ENCODE measurements around the gene MRTFA. TPM values are rescaled to one million over a fixed set of nuclear protein-coding genes. Genes with fewer than 3 reads are reported as not detected.

Gene MRTFA
- total RNA-seq, 4 donors from 2014 or later: 45.5 to 90.2 (median 78.3) TPM

DNA sequence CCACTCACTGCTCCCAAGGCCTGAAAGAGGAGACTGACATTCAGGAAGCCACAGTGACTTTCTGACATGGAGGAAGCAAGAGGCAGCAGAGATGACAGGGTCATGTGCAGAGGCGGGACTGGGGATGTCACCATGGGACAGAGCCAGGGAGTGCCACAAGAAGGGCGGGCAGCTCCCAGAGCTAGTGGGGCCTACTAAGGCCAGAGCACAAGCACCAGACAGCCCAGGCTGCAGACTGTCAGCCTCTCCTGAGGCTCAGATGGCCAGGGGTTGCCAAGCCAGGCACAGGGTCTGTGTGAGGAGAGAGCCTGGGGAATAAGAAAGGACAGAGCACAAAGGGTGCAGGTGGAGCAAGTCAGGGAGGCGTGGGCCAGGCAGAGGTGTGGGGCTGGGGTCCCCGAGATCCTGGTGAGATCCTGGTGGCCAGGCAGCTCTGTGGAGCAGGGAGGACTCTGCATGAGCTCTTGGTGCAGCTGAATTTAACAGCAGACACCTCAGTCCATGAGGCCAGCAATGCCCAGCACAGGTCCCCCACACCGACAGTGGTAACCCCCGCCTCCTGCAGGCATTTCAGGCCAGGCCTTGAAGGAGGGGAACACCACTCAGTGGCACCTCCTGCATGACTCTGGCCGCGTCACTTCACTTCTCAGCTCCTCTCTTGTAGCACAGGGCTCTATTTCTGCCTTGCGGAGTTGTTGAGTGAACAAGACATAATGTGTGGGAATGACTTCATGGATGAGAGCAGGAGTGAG is 213.8 kb downstream of the MRTFA start:
- peaks cover 0 to 28% (median 0%) of the 10 kb centered on the region in 3 donors for H3K4me1 ChIP-seq
- peaks cover 0 to 99% of the 10 kb centered on the region in 2 donors for H3K36me3 ChIP-seq
- H3K27ac ChIP-seq: no peak overlapping the region
- H3K27me3 ChIP-seq: no peaks in the 10 kb centered on the region
- no peaks in the 10 kb centered on the region for H3K9me3 ChIP-seq
- 80 to 82% methylated on average over 1 to 2 of the region's 9 CpGs for WGBS, 2 donors (ENCODE audit: low coverage in 1 of 2)
- no peak for ATAC-seq
- no peak overlapping the region for H3K4me3 ChIP-seq
- TF ChIP-seq POLR2AphosphoS5 (IDR thresholded peaks at IDR 0.05): no peak
- no peak for TF ChIP-seq EP300 (IDR thresholded peaks at IDR 0.05)
- no peak for TF ChIP-seq POLR2A (IDR thresholded peaks at IDR 0.05)
- TF ChIP-seq, protein P1, sequence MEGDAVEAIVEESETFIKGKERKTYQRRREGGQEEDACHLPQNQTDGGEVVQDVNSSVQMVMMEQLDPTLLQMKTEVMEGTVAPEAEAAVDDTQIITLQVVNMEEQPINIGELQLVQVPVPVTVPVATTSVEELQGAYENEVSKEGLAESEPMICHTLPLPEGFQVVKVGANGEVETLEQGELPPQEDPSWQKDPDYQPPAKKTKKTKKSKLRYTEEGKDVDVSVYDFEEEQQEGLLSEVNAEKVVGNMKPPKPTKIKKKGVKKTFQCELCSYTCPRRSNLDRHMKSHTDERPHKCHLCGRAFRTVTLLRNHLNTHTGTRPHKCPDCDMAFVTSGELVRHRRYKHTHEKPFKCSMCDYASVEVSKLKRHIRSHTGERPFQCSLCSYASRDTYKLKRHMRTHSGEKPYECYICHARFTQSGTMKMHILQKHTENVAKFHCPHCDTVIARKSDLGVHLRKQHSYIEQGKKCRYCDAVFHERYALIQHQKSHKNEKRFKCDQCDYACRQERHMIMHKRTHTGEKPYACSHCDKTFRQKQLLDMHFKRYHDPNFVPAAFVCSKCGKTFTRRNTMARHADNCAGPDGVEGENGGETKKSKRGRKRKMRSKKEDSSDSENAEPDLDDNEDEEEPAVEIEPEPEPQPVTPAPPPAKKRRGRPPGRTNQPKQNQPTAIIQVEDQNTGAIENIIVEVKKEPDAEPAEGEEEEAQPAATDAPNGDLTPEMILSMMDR (IDR thresholded peaks at IDR 0.05): no peak

DNA sequence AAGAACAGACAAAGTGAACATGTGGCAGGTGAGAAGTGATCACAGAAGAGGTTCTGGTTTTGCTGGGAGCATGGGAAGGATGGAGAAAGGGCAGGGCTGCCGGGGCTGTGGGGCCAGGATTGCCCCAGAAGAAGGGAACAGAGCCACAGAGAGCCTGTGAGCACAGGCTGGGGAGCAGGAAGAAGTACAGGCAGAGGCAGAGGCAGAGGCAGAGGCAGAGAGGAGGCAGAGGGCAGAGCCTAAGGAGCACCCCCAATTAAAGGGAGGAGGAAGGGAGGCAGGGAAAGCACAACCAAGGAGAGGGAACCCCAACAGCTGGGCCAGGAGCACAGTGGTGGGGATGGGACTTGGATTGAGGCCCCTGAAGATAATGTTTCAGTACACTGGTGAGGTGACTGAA is 214.6 kb downstream of the MRTFA start:
- 100% methylated on average over 1 of the region's 1 CpG for WGBS, 2 donors (ENCODE audit: low coverage in 1 of 2)
- no peaks in the 10 kb centered on the region for H3K27me3 ChIP-seq
- no peak overlapping the region for H3K27ac ChIP-seq
- peaks cover 0 to 27% (median 0%) of the 10 kb centered on the region in 3 donors for H3K4me1 ChIP-seq
- peaks cover 0 to 100% of the 10 kb centered on the region in 2 donors for H3K36me3 ChIP-seq
- no peak for ATAC-seq
- no peaks in the 10 kb centered on the region for H3K9me3 ChIP-seq
- no peak overlapping the region for H3K4me3 ChIP-seq
- no peak for TF ChIP-seq POLR2AphosphoS5 (IDR thresholded peaks at IDR 0.05)
- TF ChIP-seq, protein P1 (IDR thresholded peaks at IDR 0.05): no peak
- TF ChIP-seq EP300 (IDR thresholded peaks at IDR 0.05): no peak
- TF ChIP-seq POLR2A (IDR thresholded peaks at IDR 0.05): no peak

DNA sequence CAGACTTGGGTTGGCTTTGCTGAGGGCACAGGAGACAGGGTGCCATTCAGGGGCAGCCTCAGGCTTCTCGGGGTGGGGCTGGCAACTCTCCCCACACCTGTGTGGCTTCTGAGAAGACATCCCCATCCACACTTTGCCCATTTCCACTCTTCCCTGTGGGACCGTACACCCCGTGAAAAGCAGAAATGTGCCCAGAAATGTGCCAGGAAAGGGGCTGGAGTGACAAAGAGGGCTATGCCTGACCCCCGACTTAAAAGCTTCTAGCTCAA is 215.5 kb downstream of the MRTFA start:
- TF ChIP-seq POLR2A (IDR thresholded peaks at IDR 0.05): no peak
- TF ChIP-seq, protein P1 (IDR thresholded peaks at IDR 0.05): no peak
- no peak for TF ChIP-seq EP300 (IDR thresholded peaks at IDR 0.05)
- TF ChIP-seq POLR2AphosphoS5 (IDR thresholded peaks at IDR 0.05): no peak
- peaks cover 0 to 100% of the 10 kb centered on the region in 2 donors for H3K36me3 ChIP-seq
- no peaks in the 10 kb centered on the region for H3K27me3 ChIP-seq
- H3K4me1 ChIP-seq: peaks cover 0 to 20% (median 0%) of the 10 kb centered on the region in 3 donors
- ATAC-seq: no peak
- H3K4me3 ChIP-seq: no peak overlapping the region
- H3K27ac ChIP-seq: no peak overlapping the region
- no peaks in the 10 kb centered on the region for H3K9me3 ChIP-seq
- WGBS, 2 donors (ENCODE audit: low coverage in 1 of 2): 90 to 100% methylated on average over 2 to 3 of the region's 4 CpGs

DNA sequence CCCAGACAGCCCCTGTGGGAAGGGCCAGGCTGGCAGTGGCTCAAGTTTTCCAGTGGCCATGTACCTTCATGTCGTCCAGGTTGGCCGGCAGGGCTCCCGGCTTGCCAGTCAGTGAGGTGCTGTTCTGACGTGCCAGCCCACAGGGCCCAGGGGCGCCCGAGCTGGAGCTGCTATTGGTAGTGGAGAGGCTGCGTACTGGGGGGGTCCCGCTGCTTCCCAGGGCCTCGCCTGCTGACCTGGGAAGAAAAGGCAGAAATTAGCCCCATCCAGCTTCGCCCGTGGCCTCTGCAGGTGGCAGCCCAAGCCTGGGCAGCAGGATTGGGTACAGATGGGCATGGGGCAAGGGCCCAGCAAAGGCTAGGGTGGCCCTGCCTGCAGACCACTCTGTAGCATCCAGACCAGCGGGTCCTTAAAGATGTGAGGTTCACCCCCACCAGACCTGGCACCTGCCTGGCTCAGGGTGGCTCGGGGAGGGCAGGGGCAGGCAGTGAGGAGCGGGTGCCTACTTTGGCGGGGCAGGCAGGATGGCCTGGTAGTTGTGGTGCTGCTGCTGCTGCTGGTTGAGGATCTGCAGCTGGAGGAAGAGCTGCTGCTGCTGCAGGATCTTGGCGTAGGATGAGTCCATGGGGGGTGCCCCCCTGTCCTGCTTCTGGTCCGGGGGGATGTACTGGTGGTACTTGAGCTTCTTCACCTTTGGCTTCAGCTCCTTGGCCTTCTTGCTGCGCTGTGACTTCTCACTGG is 216.0 kb downstream of the MRTFA start:
- no peaks in the 10 kb centered on the region for H3K27me3 ChIP-seq
- WGBS, 2 donors (ENCODE audit: low coverage in 1 of 2): 100% methylated on average over 2 of the region's 18 CpGs; no CpG with 5 or more reads in 1 of the 2 donors
- TF ChIP-seq POLR2AphosphoS5 (IDR thresholded peaks at IDR 0.05) (no peak), POLR2A (IDR thresholded peaks at IDR 0.05) (no peak), EP300 (IDR thresholded peaks at IDR 0.05) (no peak)
- TF ChIP-seq, protein P1 (IDR thresholded peaks at IDR 0.05): no peak
- no peaks in the 10 kb centered on the region for H3K9me3 ChIP-seq
- H3K4me3 ChIP-seq: no peak overlapping the region
- no peak for ATAC-seq
- no peak overlapping the region for H3K27ac ChIP-seq
- peaks cover 0 to 96% of the 10 kb centered on the region in 2 donors for H3K36me3 ChIP-seq
- H3K4me1 ChIP-seq: peaks cover 0 to 20% (median 0%) of the 10 kb centered on the region in 3 donors
